Measurements from ENCODE around the gene GPR55. TPM values are rescaled to one million over a fixed set of nuclear protein-coding genes. Genes with fewer than 3 reads are reported as not detected.

Gene GPR55
- polyA plus RNA-seq, 1 donor (not counting 4 experiments of a cell fraction or from before 2014, with no cell fraction given): not detected

DNA sequence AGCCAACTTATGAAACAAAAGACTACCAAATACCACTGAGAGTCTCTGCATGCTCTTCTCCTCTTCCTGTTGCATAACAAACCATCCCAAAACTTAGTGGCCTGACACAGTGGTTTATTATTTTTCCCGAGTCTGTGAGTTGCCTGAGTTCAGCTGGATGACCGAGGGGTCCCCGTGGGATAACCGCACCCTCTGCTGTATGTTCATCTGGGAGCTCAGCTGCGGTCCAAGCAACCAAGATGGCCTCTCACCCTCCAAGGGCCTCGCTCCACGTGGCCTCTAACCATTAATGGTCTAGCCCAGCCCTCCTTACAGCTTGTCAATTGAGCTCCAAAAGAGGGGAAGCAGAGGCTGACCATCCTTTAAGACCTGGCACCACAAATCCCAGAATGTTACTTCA, 43.2 kb downstream of the GPR55 start:
- H4K20me1 ChIP-seq (ENCODE audit: control insufficient read depth, extremely low read depth, insufficient read depth, low read length): no peaks in the 10 kb centered on the region
- H3K4me2 ChIP-seq (ENCODE audit: control insufficient read depth, extremely low read depth, insufficient read depth, low read depth, low read length): no peak overlapping the region
- H3K27me3 ChIP-seq (ENCODE audit: control insufficient read depth, extremely low read depth, insufficient read depth, low read length): no peaks in the 10 kb centered on the region
- TF ChIP-seq CTCF (optimal IDR thresholded peaks at IDR 0.05 in 1 of 3, IDR thresholded peaks at IDR 0.05 in 1 of 3, conservative IDR thresholded peaks at IDR 0.05 in 1 of 3; ENCODE audit: extremely low read depth in 1 of 3, insufficient read depth in 2 of 3, low read length in 3 of 3) (no peak), EZH2 (IDR thresholded peaks at IDR 0.05; ENCODE audit: low read length) (no peak)
- DNase-seq (ENCODE audit: low read depth, low spot score): no peak
- no peaks in the 10 kb centered on the region for H3K79me2 ChIP-seq (ENCODE audit: control insufficient read depth, insufficient read depth, low read length)
- no peaks in the 10 kb centered on the region for H3K9me3 ChIP-seq (ENCODE audit: control insufficient read depth, low read depth, low read length)
- no peak overlapping the region for H3K27ac ChIP-seq (ENCODE audit: control insufficient read depth, insufficient read depth, low read length)
- H3K4me3 ChIP-seq (ENCODE audit: control insufficient read depth in 2 of 3, extremely low read depth in 1 of 3, insufficient read depth in 2 of 3, low read depth in 1 of 3, low read length in 3 of 3): no peak overlapping the region
- no peaks in the 10 kb centered on the region for H3K36me3 ChIP-seq (ENCODE audit: control insufficient read depth in 2 of 2, extremely low read depth in 1 of 2, insufficient read depth in 2 of 2, low read length in 2 of 2)
- H3K4me1 ChIP-seq (ENCODE audit: control insufficient read depth, extremely low read depth, insufficient read depth, low read length): no peaks in the 10 kb centered on the region
- dilution Hi-C loops (cut with MboI; ENCODE audit: extremely low pct_ligation_motif_present, low sequenced_read_pairs): no loop called here
- no peaks in the 10 kb centered on the region for H3K9me1 ChIP-seq (ENCODE audit: control insufficient read depth, extremely low read depth, insufficient read depth, low read length)
- no peak for FAIRE-seq
- H3K9ac ChIP-seq (ENCODE audit: control insufficient read depth, extremely low read depth, insufficient read depth, low read length): no peak overlapping the region
- no peak overlapping the region for H2AFZ ChIP-seq (ENCODE audit: control insufficient read depth, low read length)

DNA sequence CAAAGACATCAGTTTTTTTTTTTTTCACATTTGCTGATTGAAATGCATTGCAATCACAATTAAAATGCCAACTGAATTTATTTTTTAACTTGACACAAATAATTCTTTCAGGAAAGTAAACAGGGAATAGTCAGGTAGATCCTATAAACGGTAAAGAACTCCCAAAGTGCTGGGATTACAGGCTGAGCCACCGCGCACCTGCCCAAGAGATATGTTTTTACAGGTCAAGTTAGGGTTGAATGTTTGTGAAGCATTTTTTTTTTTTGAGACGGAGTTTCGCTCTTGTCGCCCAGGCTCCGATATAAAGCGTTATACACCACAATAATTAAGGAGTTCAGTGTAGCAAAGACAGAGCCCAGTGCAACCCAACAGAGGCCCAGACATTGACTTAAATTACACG, 45.2 kb downstream of the GPR55 start:
- no peaks in the 10 kb centered on the region for H4K20me1 ChIP-seq (ENCODE audit: control insufficient read depth, extremely low read depth, insufficient read depth, low read length)
- FAIRE-seq: no peak
- dilution Hi-C loops (cut with MboI; ENCODE audit: extremely low pct_ligation_motif_present, low sequenced_read_pairs): no loop called here

More for the DNA sequence above, 45.2 kb downstream of the GPR55 start:
- Histone ChIP-seq H3K9ac (ENCODE audit: control insufficient read depth, extremely low read depth, insufficient read depth, low read length) (no peak overlapping the region), H3K4me1 (ENCODE audit: control insufficient read depth, extremely low read depth, insufficient read depth, low read length) (no peaks in the 10 kb centered on the region), H3K9me1 (ENCODE audit: control insufficient read depth, extremely low read depth, insufficient read depth, low read length) (no peaks in the 10 kb centered on the region), H3K27me3 (ENCODE audit: control insufficient read depth, extremely low read depth, insufficient read depth, low read length) (no peaks in the 10 kb centered on the region), H3K4me3 (ENCODE audit: control insufficient read depth in 2 of 3, extremely low read depth in 1 of 3, insufficient read depth in 2 of 3, low read depth in 1 of 3, low read length in 3 of 3) (no peak overlapping the region), H3K27ac (ENCODE audit: control insufficient read depth, insufficient read depth, low read length) (no peak overlapping the region), H3K79me2 (ENCODE audit: control insufficient read depth, insufficient read depth, low read length) (no peaks in the 10 kb centered on the region), H3K4me2 (ENCODE audit: control insufficient read depth, extremely low read depth, insufficient read depth, low read depth, low read length) (no peak overlapping the region), H2AFZ (ENCODE audit: control insufficient read depth, low read length) (no peak overlapping the region), H3K36me3 (ENCODE audit: control insufficient read depth in 2 of 2, extremely low read depth in 1 of 2, insufficient read depth in 2 of 2, low read length in 2 of 2) (no peaks in the 10 kb centered on the region), H3K9me3 (ENCODE audit: control insufficient read depth, low read depth, low read length) (no peaks in the 10 kb centered on the region)
- no peak for DNase-seq (ENCODE audit: low read depth, low spot score)
- TF ChIP-seq CTCF (optimal IDR thresholded peaks at IDR 0.05 in 1 of 3, IDR thresholded peaks at IDR 0.05 in 1 of 3, conservative IDR thresholded peaks at IDR 0.05 in 1 of 3; ENCODE audit: extremely low read depth in 1 of 3, insufficient read depth in 2 of 3, low read length in 3 of 3): no peak
- TF ChIP-seq EZH2 (IDR thresholded peaks at IDR 0.05; ENCODE audit: low read length): no peak
